NCI-H226 (cell line): ENCODE data around the gene ZNF749.
"Not testable (repeated sequence)": the region's sequence is repeated elsewhere in the genome, so short reads cannot be mapped to it uniquely, and the experiment has no call there.

Experiments used
- DNase-seq: peaks from one replicate; pipeline ENCODE4 v3.0.0-alpha.2; 2015

ZNF749 gene

DNA sequence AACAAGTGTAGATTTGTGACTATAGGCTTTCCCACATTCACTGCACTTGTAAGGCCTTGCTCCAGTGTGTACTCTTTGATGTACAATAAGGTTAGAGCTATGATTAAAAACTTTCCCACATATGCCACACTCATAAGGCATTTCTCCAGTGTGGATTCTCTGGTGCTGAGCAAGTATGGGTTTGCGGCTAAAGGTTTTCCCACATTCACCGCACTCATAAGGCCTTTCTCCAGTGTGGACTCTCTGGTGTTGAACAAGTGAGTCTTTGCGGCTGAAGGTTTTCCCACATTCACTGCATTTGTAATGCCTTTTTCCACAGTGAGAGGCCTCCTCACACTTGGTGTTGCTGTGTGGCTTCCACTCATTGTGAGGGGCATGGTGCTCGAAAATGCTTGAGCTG, 38.5 kb downstream of the ZNF749 start:
- DNase-seq = no peak

DNA sequence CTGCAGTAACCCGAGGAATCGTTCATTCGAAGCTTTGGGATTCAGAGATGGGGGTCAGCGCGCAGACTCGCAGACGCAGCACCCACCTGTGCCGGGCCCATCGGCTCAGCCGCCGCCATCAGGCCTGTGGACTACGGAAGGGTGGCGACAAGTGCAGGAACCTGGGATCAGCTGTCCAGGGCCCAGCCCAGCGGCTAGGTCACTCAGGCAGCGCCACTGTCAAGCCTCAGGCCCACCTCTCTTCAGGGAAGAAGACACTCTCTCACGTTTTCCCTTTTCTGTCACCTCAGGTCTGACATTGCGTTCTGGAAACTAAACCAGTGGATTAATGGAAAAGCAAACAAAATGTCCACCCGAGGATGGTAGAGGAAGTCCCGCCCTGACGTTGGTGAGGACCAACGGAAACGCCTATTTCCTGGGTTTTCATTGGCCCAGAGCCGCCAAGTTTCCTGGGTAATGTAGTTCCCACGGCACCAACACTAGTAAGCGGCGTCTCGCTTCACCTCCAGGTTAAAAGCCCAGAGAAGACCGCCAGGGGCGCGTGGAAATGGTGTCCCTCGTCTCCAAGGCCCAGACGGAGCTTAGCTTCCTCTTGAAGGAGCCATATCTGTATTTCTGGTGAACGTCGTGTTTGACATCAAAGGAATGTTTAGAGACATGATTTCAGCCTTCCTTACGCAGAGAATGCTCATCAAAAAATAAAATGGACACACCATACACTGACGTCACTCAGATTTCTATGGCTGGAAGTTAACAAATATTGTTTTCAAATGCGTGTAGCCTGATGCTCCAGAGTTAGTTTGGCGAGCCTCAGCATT, 42.3 kb downstream of the ZNF749 start, which contains the start of gene ZNF772:
ZNF772 (minus strand) TSS at position 376 of the 818 bp plus-strand sequence; CDS start at position 119, 257 bp downstream.
- peak; percentile 99 for DNase-seq

DNA sequence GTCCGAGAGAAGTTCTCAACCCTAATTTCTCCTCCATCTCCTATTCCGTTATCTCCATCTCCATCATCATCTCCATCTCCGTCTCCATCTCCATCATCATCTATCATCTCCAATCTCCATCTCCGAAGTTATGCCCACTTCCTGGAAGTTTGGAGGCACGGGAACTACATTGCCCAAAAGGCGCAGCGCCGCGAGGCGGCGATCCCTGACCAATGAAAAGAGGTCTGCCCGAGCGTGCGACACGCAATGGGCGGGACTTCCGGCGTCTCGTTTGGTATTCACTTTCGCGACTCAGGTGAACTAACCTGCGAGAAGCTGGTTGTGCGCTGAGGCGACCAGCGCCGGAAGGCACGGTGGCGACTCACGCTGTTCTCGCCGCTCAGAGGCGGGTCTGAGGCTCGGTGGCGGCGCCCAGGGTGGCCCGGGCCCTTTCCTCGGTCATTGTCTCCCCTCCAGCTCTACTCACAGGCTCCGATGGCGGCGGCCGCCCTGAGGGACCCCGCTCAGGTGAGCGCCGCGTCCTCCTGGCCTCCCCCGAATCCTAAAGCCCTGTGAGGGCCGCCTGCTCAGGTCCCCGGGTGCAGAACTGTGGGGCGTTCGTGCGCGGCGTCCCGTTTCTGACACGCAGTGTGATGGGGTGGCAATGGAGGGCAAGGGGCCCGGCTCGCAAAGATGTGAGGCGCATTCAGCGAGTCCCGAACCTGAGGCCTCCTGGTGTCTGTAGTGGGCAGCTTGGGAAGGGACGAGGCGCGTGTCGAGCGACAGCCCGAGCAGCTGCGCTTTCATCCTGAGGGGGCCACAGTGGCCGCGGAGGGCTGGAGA, 52.6 kb downstream of the ZNF749 start, which contains the start of gene ZNF419:
ZNF419 (plus strand) TSS at position 274 of the 822 bp plus-strand sequence; CDS start at position 475, 201 bp downstream.
- DNase-seq = peak; percentile 92

DNA sequence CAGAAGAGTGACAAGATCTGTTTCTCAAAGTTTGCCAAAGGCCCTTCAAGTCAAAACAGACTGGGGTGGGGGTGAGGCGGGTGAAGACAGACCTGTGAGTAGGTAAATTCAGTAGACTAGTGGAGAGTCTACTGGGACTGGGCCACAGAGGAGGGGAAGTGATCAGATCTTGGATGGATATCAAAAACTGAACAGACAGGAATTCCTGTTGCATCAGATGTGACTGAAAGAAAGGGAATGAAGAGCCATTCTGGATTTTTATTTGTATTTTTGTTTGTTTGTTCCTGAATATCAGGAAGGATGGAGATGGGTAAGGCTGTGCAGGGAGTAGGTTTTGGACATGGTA, 53.1 kb downstream of the ZNF749 start:
- not testable (repeated sequence) for DNase-seq
